Measurements from ENCODE around the gene COX8A.
"Not testable (repeated sequence)": the region's sequence is repeated elsewhere in the genome, so short reads cannot be mapped to it uniquely, and the experiment has no call there.

Gene COX8A

DNA sequence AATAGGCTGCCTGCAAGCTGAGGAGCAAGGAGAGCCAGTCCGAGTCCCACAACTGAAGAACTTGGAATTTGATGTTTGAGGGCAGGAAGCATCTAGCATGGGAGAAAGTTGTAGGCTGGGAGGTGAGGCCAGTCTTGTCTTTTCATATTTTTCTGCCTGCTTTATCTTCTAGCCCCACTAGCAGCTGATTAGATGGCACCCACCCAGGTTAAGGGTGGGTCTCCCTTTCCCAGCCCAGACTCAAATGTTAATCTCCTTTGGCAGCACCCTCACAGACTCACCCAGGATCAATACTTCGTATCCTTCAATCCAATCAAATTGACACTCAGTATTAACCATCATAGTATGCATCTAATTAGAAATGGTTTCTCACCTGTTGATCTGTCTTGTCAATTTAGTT is 5.0 kb upstream of the COX8A start:
- no peak for DNase-seq (ENCODE audit: low read depth)

DNA sequence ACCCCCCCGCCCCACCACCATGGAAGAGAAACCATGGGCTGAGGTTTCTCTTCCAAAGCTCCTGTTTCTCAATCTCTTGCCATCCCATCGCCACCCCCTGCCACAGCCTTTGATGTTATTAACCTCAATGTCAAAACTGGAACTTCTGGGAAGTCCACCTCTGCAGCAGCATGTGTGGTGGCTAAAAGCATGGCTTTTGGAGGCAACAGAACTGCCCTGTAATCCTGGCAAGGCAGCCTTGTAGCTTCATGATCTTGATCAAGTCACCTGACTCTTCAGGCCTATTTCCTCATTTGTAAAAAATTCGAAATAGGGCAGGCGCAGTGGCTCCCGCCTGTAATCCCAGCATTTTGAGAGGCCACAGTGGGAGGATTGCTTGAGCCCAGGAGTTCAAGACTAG is 3.5 kb upstream of the COX8A start:
- no peak for DNase-seq (ENCODE audit: low read depth)

DNA sequence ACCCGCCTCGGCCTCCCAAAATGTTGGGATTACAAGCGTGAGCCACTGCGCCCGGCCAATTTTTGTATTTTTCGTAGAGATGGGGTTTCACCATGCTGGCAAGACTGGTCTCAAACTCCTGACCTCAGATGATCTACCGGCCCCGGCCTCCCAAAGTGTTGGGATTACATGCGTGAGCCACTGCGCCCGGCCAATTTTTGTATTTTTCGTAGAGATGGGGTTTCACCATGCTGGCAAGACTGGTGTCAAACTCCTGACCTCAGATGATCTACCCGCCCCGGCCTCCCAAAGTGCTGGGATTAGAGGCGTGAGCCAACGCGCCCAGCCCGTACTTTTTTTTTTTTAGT is 535 bp upstream of the COX8A start:
- not testable (repeated sequence) for DNase-seq (ENCODE audit: low read depth)

DNA sequence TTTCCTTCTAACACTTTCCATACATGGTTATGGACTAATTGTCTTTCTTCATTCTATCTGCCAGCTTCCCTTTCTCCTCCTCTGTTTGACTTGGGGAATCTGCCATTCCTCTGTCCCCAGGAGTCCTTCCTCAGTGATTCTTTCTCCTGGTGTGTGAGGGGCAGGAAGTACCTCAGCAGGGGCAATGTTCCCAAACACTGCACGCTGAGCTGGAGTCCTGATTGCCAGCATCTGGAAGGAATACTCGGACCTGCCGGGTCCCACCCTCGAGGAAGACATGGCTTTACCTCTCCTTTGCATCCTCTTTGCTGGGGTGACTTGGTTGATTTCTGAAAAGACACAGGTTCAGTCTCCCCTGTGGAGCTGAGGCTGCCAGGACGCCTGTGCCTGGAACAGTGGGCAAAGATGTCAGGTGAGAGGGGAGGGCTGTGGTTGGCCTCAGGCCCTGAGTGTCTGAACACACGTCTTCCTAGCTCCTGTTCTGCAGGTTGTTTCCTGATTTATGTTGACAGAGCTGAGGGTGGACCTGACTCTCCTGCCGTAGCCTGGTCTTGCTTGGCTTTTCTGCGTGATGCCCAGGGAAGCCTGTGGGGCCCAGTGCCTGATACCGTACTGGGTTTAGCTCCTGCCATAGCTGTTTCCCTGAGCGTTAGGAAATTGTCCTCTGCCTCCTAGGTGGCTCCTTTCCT is 4.3 kb downstream of the COX8A start:
- no peak for DNase-seq (ENCODE audit: low read depth)

DNA sequence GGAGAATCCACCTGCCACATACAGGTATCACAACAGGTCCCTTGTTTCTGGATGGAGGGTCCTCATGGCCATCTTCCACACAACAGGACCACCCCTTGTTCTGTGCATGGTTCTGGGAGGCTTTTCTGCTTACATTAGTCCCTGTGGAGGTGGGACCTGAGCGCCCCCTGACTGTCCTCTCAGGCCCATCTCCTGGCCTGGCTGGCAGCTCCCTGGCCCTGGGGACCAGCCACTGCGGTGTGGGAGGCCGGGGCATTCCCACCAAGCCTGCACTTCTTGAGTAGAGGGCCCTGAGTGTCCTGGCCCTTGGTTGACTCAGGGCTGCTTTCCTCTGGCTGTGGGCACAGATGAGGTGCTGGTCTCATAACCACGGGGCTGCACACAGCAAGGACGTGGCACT is 5.0 kb downstream of the COX8A start:
- no peak for DNase-seq (ENCODE audit: low read depth)

DNA sequence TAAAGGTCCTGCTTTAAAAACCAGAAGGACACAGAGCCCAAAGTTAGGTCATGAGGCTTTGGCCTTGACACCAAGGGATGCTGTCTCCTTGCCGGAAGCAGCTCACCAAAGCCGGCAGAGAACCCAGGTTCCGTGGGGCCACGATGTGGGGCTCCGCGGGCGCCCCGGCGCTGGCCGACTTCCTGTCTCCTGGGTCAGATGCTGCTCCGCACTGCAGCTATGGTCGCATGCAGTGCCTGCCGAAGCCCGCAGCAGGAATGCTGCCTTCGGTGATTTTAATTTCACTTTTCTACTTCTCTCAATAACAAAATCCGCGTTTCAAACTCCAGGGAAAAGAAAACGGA is 11.4 kb downstream of the COX8A start:
- no peak for DNase-seq (ENCODE audit: low read depth)

DNA sequence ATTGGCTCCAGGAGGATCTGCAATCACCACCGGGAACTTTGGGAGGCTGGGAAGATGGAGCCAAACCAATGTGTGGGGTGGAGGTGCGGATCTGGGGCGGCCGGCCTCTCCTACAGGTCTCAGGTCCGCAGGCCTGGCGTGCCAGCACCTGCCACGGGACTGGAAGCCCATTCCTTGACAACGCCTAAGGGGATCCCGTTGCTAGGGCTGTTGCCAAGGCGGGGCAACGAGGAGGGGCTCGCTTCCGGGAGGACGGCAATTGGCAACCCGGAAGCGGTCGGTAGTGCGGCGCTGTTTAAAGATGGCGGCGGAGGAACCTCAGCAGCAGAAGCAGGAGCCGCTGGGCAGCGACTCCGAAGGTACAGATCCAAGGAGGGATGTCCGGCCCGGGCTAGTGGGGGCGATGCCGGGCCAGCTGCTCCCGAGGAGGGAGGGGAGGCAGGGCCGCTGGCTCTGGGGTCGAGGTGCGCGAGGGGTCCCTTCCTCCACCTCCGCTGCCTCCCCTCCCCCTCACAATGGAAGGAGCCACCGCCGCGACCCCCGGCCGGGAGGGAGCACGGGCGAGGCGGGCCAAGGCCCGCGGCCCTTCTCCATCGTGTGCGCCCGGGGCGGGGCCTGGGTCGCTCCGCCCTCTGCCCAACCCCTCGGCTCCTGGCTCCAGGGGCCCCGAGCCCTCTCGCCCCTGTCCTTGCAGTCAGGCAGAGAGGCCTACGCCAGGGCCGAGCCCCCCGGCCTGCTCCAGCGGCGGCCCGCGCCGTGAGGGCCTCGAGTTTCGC is 11.9 kb downstream of the COX8A start, which contains the start of gene OTUB1:
Gene OTUB1, plus strand, starts transcription at position 283 of the 776 bp plus-strand sequence. Its CDS starts 19 bp downstream, at position 302.
- peak; percentile 88 for DNase-seq (ENCODE audit: low read depth)

GRCh38 chr11:63986932-63987513 is 12.6 kb downstream of the COX8A start:
- no peak for DNase-seq (ENCODE audit: low read depth)

GRCh38 chr11:63991558-63991957 is 17.1 kb downstream of the COX8A start:
- DNase-seq (ENCODE audit: low read depth): no peak

DNA sequence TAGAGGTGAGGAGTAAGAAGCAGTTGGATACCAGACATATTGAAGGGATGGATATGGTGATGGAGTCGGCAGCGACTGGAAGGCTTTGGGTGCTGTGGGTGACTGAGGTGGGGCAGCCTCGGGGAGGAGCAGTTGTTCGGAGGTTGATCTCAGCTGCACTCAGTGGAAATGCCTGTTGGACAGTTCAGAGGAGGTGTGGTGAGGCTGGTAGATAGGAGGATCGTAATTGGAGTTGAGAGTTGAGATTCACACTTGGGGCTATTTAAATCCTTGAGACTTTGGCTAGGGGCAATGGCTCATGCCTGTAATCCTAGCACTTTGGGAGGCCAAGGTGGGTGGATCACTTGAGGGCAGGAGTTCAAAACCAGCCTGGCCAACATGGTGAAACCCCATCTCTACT is 18.7 kb downstream of the COX8A start:
- no peak for DNase-seq (ENCODE audit: low read depth)

- DNase-seq (ENCODE audit: low read depth): no peak
These were observed 19.6 kb downstream of the COX8A start for GRCh38 chr11:63993993-63994392.

- DNase-seq (ENCODE audit: low read depth): no peak
These were observed 22.1 kb downstream of the COX8A start for GRCh38 chr11:63996512-63996911.

DNA sequence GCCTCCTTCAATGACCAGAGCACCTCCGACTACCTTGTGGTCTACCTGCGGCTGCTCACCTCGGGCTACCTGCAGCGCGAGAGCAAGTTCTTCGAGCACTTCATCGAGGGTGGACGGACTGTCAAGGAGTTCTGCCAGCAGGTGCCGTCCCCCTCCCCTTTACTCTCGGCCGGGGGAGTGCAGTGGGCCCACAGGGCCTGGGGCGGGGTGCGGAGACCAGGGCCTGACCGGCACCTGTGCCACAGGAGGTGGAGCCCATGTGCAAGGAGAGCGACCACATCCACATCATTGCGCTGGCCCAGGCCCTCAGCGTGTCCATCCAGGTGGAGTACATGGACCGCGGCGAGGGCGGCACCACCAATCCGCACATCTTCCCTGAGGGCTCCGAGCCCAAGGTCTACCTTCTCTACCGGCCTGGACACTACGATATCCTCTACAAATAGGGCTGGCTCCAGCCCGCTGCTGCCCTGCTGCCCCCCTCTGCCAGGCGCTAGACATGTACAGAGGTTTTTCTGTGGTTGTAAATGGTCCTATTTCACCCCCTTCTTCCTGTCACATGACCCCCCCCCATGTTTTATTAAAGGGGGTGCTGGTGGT is 22.8 kb downstream of the COX8A start:
- DNase-seq (ENCODE audit: low read depth): no peak

- DNase-seq (ENCODE audit: low read depth): no peak
These were observed 23.4 kb downstream of the COX8A start for GRCh38 chr11:63997801-63998337.

DNA sequence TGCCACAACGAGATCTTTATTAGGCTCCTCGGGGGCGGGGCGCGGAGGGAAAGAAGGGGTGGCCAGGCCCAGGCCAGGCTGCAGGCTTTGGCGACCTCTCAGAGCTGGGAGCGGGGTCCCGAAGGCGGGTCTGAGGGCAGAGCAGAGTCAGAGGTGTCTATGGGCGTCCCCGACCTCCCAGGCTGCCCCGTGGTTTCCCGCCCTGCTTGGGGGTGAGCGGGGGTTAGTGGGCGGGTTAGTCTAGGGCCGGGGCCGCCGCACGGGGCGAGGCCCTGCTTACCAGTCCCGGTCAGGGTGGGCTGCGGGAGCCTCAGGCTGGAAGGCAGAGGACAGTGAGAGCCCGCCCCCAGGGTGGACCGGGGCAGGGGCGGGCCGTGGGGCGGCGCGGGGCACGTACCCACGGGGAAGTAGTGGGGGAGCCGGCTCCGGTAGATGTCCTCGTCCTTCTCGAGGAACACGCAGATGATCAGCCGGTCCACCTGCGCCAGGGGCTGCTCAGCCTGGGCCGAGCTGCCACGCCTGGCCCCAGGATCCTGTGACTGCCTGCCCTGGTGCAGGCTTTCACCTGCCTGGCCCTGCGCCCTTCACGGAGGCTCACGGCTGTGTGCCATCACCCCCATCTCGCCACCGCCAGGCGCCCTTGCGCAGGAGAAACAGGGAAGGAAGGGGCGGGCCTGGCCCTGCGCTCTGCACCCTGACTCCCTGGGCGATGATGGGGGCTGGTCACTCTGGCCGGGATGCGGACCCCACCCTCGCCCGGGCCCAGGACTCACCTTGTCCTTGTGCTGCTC is 24.3 kb downstream of the COX8A start:
- no peak for DNase-seq (ENCODE audit: low read depth)

GRCh38 chr11:63999349-64000025 is 25.1 kb downstream of the COX8A start:
- peak; percentile 63 for DNase-seq (ENCODE audit: low read depth)

DNA sequence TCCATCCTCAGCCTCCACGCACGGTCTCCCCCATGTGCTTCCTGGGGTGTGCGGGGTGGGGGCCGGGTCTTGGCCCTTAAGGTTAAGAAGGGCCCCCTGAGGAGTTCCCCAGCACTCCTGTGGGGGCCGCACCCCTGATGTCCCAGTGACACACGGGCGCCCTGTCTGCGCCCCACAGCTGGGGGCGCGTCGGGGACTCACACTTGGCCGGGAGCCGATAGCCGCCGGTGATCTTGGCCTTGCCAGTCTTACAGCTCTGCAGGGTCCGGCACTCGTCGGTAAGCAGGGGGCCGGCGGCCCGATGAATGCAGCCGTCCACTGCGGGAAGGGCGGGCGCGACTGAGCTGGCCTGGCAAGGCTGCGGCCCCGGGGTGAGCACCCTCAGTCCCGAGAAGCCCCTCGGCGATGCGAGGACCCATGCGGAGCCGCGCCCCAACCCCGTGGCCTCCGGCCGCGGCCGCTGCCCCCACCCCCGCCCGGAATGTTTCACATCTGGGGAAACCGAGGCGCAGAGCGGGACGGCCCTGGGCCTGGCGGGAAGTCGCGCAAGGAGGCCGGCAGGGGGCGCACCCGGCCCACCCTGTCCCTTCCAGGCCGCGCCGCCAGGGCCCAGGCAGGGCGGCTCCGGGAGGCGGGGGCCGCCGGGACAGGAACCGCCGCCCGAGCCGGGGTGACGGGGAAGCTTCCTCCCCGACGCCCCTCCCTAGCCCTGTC is 25.8 kb downstream of the COX8A start:
- peak; percentile 65 for DNase-seq (ENCODE audit: low read depth)

- no peak for DNase-seq (ENCODE audit: low read depth)
These were observed 26.5 kb downstream of the COX8A start for GRCh38 chr11:64000740-64001483.

GRCh38 chr11:64001484-64002420 is 27.3 kb downstream of the COX8A start:
- no peak for DNase-seq (ENCODE audit: low read depth)
